B cell (primary cell): Measurements from ENCODE around the gene SSU72. TPM values are rescaled to one million over a fixed set of nuclear protein-coding genes. Genes with fewer than 3 reads are reported as not detected.

ENCODE experiments used
- ATAC-seq: fragments of 200-7000 bp; cut with Tn5 transposase; one replicate; pipeline ENCODE4 v1.10.0; 2021; ENCODE audit warnings: low read depth, mild to moderate bottlenecking, moderate number of reproducible peaks, moderate library complexity
- CTCF ChIA-PET: fragments of 350-600 bp; sonication (Branson Sonifier 250); formaldehyde crosslinking; loops from one replicate; lab custom pipeline; 2021; ENCODE audit warnings: antibody characterized with exemption, inconsistent platforms; lab: Charles Lee
- POLR2A ChIA-PET: fragments of 350-600 bp; sonication (Branson Sonifier 250); formaldehyde crosslinking; loops from one replicate; lab custom pipeline; 2021; ENCODE audit warnings: antibody characterized with exemption; lab: Charles Lee
- DNase-seq: peaks from one replicate; pipeline ENCODE4 v3.0.0; 2013
- H2AFZ ChIP-seq: 2 replicates; pipeline ENCODE4 v1.6.1; 2012; ENCODE audit warnings: mild to moderate bottlenecking, low read depth, low read length; ENCODE audit not compliant: insufficient read depth, poor library complexity, severe bottlenecking
- H3K27ac ChIP-seq, 2 donors: 1 replicate in 1 of 2; 2 replicates in 1 of 2; pipeline ENCODE4 v1.5.1; 2012 to 2013; ENCODE audit warnings: low read length in 2 of 2, mild to moderate bottlenecking in 2 of 2, moderate library complexity in 1 of 2
- H3K27me3 ChIP-seq, 4 experiments: fragments of 200-600 bp in 1 of 4; sonication (generic) in 1 of 4; replicated peaks in 1 of 4; 1 replicate in 2 of 4; 2 replicates in 2 of 4; pipeline versions ENCODE4 v1.6.1 to v1.7.0; 2013 to 2016; ENCODE audit warnings: low read length in 3 of 4, mild to moderate bottlenecking in 2 of 4, mixed read lengths in 1 of 4, moderate library complexity in 1 of 4; ENCODE audit not compliant: insufficient read depth in 4 of 4, control insufficient read depth in 3 of 4; ENCODE audit errors: control extremely low read depth in 1 of 4
- H3K36me3 ChIP-seq, 2 experiments: replicated peaks in 1 of 2; 1 replicate in 1 of 2; 2 replicates in 1 of 2; pipeline versions ENCODE4 v1.6.1 to v1.7.1; 2013; ENCODE audit warnings: low read length in 1 of 2; ENCODE audit not compliant: insufficient read depth in 2 of 2, control insufficient read depth in 1 of 2; ENCODE audit errors: control extremely low read depth in 1 of 2, extremely low read depth in 1 of 2
- H3K4me1 ChIP-seq, 2 donors: fragments of 200-600 bp in 1 of 2; sonication (generic) in 1 of 2; 1 replicate in 1 of 2; 2 replicates in 1 of 2; pipeline versions ENCODE4 v1.5.1 to v1.6.1; 2013 to 2017; ENCODE audit warnings: low read length in 2 of 2; ENCODE audit not compliant: control insufficient read depth in 2 of 2, insufficient read depth in 2 of 2
- H3K4me2 ChIP-seq: replicated peaks from 2 replicates; pipeline ENCODE3; 2012; ENCODE audit warnings: mild to moderate bottlenecking, low read depth, low read length; ENCODE audit not compliant: poor library complexity, severe bottlenecking
- H3K4me3 ChIP-seq, 5 experiments: fragments of 200-600 bp in 1 of 5; sonication (generic) in 1 of 5; 1 replicate in 3 of 5; 2 replicates in 2 of 5; pipeline versions ENCODE4 v1.5.1 to v1.7.0; 2011 to 2016; ENCODE audit warnings: low read length in 4 of 5, mild to moderate bottlenecking in 4 of 5, low read depth in 2 of 5, control low read depth in 1 of 5, moderate library complexity in 1 of 5; ENCODE audit not compliant: insufficient read depth in 1 of 5; ENCODE audit errors: control extremely low read depth in 1 of 5, extremely low read depth in 1 of 5
- H3K79me2 ChIP-seq: fragments of 200-600 bp; sonication (generic); one replicate; pipeline ENCODE4 v1.6.0; 2016; ENCODE audit warnings: low read length; ENCODE audit not compliant: control insufficient read depth, insufficient read depth
- H3K9ac ChIP-seq: fragments of 200-600 bp; sonication (generic); 2 replicates; pipeline ENCODE4 v1.6.1; 2017; ENCODE audit warnings: mild to moderate bottlenecking, low read length, moderate library complexity
- H3K9me3 ChIP-seq, 3 donors: one replicate each; pipeline versions ENCODE4 v1.6.1 to v1.7.1; 2013; ENCODE audit warnings: low read length in 2 of 3; ENCODE audit not compliant: control insufficient read depth in 2 of 3, insufficient read depth in 1 of 3; ENCODE audit errors: control extremely low read depth in 1 of 3
- H4K20me1 ChIP-seq: 2 replicates; pipeline ENCODE4 v1.6.0; 2012; ENCODE audit warnings: mild to moderate bottlenecking, low read length; ENCODE audit not compliant: insufficient read depth, control insufficient read depth, poor library complexity, severe bottlenecking
- H3K27ac Mint-ChIP-seq: one replicate; pipeline ENCODE4 v1.8.0; 2021; ENCODE audit warnings: mixed read lengths
- H3K27me3 Mint-ChIP-seq: one replicate; pipeline ENCODE4 v1.8.0; 2021; ENCODE audit warnings: mixed read lengths
- H3K4me1 Mint-ChIP-seq: one replicate; pipeline ENCODE4 v1.8.0; 2021; ENCODE audit warnings: mixed read lengths
- H3K4me3 Mint-ChIP-seq: one replicate; pipeline ENCODE4 v1.8.0; 2021; ENCODE audit warnings: mixed read lengths
- H3K9me3 Mint-ChIP-seq: one replicate; pipeline ENCODE4 v1.8.0; 2022; ENCODE audit warnings: mixed read lengths; ENCODE audit not compliant: insufficient read depth
- EZH2 ChIP-seq: IDR thresholded peaks from 2 replicates; pipeline ENCODE4 v1.6.1; 2012; ENCODE audit warnings: borderline replicate concordance, low read depth, mild to moderate bottlenecking, moderate library complexity, low read length; ENCODE audit not compliant: insufficient read depth, poor library complexity, severe bottlenecking
- WGBS: methylation state at CpG from one replicate; pipeline ENCODE4 v1.1.5; 2013; ENCODE audit warnings: missing lambda C conversion rate; ENCODE audit not compliant: insufficient coverage; 5-methylcytosine and 5-hydroxymethylcytosine counted together
- intact Hi-C: fragments of 100-400 bp; cut with micrococcal nuclease; formaldehyde crosslinking; loops from one replicate; pipeline ENCODE4 v1.10.0; 2022
- polyA plus RNA-seq: library from polyadenylated mRNA; depleted of rRNA; stranded (reverse); fragments of >200 nt; gene quantifications from 2 replicates; pipeline ENCODE4 v1.2.3, GENCODE V29; 2012
- total RNA-seq, 2 donors: library from RNA; stranded (reverse); fragments of 120-200 nt in 1 of 2; gene quantifications; 1 replicate in 1 of 2; 2 replicates in 1 of 2; pipeline versions ENCODE4 v1.2.3 to v1.2.4, GENCODE V29; 2013 to 2022
- TF ChIP-seq, protein P1 (sequence below): fragments of 200-600 bp; IDR thresholded peaks from one replicate; pipeline ENCODE4 v1.8.0; 2022; ENCODE audit warnings: antibody characterized with exemption, mild to moderate bottlenecking

Gene SSU72
- total and polyA plus RNA-seq, 2 donors (not counting 1 experiment from before 2014, with no cell fraction given), result 86.8 to 112 TPM

DNA sequence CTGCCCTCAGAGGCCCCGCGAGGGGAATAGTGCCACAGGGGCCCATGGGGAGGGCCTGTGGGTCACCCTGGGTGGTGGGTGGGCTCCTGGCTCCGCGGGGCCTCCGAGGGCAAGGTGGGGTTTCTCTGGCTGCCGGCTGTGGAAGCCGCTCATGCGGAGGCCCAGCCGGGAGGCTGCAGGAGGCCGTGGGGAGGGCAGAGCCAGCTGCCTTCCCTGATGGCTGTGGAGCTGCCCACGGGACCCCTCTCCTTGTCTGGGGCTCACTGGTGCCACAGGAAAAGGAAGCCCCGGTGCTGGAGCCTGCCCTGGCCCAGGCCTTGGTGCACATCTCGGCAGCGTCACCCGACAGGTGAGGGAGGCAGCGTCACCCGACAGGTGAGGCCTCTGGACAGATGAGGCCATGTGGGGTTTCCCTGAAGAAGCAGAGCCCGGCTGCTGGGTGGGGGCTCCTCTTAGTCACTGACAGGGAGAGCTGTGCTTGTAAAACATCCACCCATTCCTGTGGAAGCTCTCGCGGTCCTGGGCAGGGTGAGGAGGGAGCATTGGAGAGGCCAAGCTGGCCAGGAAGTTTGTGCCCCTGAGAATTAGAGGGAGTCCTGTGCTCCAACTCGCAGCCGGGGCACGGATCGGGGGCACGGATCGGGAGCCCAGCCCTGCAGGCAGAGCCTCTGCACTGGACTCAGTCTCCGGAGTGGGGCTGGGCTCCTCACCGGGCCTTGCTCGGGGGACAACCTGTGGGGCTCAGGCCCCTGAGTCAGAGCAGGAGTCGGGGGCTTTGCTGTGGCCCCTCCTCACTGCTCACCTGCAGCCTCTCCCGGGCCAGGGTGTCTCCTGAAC is 46.7 kb upstream of the SSU72 start:
- Histone ChIP-seq H3K27ac (no peak overlapping the region), H3K9ac (no peak overlapping the region), H4K20me1 (peaks cover 18% of the 10 kb centered on the region), H3K79me2 (peaks cover 16% of the 10 kb centered on the region), H3K4me2 (no peak overlapping the region), H3K27me3 (no peaks in the 10 kb centered on the region), H3K9me3 (no peaks in the 10 kb centered on the region), H3K36me3 (peaks cover 0 to 5% of the 10 kb centered on the region in 2 experiments), H3K4me3 (no peak overlapping the region), H2AFZ (no peak overlapping the region), H3K4me1 (peaks cover 7% of the 10 kb centered on the region in 2 donors)
- ChIA-PET CTCF (no interaction called here), POLR2A (interaction anchor here (0.6 kb wide), 1 partner anchor 24 kb away, joined by 4 read pairs; no protein-coding TSS in a partner anchor)
- 93% methylated on average over 31 of the region's 31 CpGs for WGBS
- no peaks in the 10 kb centered on the region for H3K27me3 Mint-ChIP-seq
- intact Hi-C loops, result no loop called here
- H3K27ac Mint-ChIP-seq, result no peak overlapping the region
- no peak overlapping the region for H3K4me3 Mint-ChIP-seq
- ATAC-seq (no peak), DNase-seq (no peak)
- no peak for TF ChIP-seq EZH2
- TF ChIP-seq, protein P1, sequence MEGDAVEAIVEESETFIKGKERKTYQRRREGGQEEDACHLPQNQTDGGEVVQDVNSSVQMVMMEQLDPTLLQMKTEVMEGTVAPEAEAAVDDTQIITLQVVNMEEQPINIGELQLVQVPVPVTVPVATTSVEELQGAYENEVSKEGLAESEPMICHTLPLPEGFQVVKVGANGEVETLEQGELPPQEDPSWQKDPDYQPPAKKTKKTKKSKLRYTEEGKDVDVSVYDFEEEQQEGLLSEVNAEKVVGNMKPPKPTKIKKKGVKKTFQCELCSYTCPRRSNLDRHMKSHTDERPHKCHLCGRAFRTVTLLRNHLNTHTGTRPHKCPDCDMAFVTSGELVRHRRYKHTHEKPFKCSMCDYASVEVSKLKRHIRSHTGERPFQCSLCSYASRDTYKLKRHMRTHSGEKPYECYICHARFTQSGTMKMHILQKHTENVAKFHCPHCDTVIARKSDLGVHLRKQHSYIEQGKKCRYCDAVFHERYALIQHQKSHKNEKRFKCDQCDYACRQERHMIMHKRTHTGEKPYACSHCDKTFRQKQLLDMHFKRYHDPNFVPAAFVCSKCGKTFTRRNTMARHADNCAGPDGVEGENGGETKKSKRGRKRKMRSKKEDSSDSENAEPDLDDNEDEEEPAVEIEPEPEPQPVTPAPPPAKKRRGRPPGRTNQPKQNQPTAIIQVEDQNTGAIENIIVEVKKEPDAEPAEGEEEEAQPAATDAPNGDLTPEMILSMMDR, result no peak
- peaks cover 11% of the 10 kb centered on the region for H3K4me1 Mint-ChIP-seq
- no peaks in the 10 kb centered on the region for H3K9me3 Mint-ChIP-seq
